ENCODE results near the gene SBF2.

The SBF2 gene

DNA sequence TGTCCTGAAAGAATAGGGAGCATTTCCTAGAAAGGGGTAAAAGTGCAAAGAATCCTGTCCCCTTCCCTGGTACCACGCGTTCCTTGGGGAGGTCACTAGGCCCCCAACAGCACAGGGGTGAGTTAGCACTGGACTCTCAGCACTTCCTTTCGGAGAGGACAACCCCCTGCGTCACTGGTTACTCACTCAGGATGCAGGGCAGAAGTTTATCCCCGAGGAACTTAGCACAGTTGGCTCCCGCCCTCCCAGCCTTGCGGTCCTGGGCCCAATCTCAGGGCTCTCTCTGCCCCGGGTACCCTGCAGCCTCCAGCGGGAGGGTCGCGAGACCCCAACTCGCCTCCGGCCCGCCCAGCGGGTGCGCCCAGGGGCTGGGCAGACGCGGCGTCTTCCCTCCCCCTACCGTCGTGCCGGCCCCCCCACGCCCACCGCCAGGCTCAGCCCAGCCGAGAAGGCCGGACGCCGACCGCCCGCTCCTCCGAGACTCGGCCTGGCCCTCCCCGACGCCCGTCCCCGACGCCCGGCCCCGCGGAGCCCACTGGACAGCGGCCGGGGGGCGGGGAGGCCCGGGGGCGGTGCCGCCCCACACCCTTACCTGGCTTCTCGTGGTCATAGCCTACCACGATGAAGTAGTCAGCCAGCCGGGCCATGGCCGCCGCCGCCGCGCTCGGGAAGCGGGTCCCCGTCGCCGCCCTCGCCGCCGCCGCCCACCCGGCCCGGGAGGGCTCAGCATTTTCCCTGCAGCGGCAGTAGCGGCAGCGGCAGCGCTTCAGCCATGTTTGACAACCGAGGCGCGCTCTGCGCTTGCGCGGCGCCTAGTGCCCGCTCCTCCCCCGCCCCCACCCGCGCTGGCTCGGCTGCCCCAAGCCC lies at the start of gene SBF2:
Gene SBF2 (minus strand): TSS at position 797 of the 867 bp plus-strand sequence. CDS start 150 bp downstream, at position 647.
- peak in 48 of 51 donors; percentile 25 to 90 (median 75) for DNase-seq

DNA sequence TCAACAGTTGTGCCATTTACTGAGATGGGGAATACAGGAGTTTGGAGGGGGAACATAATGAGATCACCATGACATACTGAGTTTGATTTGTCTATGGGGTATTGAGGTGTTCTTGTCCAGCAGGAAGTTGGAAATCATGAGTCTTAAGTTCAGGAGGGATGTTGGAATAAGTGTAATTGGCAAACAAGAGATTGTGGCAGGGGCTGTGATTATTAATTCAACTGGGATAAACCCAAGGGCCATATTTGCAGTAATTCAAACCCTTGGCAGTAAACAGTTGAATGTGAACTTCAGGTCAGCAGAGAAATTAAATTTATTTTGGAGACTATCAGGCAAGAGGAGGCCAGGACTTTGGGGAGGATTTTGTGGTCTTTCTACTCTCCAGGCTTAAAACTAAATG lies 44.3 kb upstream of the SBF2 start:
- no peak for DNase-seq

DNA sequence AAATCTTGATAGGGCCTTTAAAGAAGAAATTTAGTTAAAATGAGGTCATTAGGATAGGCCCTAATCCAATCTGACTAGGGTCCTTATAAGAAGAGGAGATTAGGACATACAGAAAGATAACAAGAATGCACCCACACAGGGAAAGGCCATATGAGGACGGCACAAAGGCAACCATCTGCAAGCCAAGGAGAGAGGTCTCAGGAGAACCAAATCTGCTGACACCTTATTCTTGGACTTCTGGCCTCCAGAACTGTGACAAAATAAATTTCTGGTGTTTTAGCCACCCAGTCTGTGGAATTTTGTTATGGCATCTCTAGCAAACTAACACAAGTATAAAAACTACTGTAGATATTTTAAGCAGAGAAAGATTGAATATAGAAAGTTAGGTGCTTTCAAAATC lies 39.5 kb upstream of the SBF2 start:
- DNase-seq = no peak

DNA sequence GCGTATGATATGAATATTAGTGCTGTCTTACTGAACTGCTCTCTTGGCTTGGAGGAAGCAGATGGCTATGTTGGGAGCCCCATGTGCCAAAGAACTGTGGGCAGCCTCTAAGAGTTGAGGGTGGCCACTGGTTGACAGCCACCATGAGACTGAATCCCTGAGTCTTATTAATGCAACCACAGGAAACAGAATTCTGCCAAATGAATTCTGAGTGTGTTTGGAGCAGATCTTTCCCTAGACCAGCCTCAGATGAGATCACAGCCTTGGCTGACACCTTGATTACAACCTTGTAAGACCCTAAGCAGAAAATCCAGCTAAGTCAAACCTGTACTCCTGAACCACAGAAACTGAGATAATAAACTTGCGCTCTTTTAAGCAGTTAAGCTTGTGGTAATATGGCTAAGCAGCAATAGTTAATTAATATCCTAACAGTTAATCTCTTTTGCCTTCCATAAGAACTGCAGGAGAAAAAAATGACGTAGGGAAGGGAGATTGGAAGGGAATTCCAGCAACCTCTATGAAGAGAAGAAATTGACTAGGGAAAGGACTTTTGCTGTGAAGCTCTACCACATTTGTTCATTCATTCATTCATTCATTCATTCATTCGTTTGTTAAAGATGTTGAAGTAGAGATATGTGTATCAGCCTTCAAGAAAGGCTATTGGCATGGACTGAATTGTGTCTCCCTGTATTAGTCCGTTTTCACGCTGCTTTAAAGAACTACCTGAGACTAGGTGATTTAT lies 37.7 kb upstream of the SBF2 start:
- no peak for DNase-seq

DNA sequence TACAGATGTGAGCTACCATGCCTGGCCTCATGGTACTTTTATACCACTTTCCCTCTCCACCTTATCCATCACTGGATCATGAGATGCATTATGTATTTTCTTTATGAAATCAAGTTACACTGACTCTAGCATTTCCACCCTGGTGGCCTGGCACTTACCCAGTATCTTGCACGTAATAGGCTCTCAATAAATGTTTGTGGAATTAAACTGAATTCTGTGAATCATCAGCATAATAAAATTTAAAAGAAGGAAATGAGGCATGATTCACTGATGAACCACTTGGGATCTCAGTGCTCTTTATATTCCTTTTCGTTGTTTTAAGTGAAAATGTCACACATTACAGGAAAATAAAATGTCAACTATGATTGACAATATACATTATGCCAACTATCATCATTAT lies 35.9 kb upstream of the SBF2 start:
- DNase-seq = no peak

DNA sequence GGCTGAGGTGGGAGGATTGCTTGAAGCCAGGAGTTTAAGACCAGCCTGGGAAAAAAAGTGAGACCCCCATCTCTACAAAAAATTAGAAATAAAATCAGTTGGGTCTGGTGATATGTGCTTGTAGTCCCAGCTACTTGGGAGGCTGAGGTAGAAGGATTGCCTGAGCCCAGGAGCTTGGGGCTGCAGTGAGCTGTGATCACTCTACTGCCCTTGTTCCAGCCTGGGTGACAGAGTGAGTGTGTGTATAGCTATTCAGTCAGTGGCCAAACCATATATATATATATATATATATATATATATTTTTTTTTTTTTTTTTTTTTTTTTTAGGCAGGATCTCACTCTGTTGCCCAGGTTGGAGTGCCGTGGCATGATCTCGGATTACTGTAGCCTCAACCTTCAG lies 35.3 kb upstream of the SBF2 start:
- no peak for DNase-seq

DNA sequence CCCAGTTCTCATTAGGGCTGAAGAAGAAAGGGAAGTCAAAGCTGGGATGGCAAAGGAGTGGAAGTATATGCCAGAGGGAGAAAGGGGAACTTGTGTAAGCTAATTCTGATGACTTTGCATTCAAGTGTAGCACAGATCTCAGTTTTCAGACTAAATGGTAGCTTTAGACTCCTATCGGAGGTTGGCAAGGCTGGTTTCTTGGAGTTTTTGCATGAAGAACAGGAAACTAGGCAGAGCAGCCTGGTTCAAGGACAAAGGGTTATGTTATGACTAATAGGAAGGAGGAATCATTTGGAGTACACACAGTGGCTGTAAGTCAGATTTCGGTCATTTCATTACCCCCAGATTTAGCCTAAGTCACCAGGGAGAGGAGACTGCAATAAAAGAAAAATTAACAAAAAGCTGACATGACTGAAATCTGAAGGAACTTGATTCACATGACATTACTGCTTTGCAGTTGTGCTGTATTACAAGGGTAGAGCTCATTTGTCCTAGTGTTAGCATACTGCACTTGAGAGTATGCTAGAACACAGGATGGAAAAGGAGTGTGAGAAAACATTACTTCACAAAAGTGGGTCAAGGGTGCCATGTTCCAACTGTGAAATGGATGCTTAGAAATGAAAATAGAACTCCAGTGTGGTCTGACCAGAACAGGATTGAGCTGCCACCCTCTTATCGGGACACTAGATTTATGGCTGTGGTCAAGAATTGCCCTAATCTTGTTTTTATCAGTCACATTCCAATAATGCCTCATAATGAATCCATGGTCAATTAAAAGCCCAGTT lies 34.5 kb upstream of the SBF2 start:
- peak in 1 of 51 donors; percentile 18 for DNase-seq

DNA sequence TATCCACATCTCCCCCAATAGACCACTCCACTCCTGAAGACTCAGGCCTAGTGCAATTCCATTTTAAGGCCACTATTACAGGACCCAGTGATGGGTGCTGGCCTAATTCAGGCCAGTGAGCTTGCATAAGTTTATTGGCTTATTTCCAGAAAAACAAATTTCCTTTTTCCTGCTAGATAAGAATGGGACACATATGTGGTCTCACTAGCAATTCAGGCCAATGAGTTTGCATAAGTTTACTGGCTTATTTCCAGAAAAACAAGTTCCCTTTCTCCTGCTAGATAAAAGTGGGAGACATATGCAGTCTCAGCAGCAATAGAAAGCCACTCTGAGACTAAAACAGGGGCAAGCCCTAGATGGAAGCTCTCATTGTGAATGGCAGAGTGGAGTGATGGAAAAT lies 33.2 kb upstream of the SBF2 start:
- DNase-seq = no peak

DNA sequence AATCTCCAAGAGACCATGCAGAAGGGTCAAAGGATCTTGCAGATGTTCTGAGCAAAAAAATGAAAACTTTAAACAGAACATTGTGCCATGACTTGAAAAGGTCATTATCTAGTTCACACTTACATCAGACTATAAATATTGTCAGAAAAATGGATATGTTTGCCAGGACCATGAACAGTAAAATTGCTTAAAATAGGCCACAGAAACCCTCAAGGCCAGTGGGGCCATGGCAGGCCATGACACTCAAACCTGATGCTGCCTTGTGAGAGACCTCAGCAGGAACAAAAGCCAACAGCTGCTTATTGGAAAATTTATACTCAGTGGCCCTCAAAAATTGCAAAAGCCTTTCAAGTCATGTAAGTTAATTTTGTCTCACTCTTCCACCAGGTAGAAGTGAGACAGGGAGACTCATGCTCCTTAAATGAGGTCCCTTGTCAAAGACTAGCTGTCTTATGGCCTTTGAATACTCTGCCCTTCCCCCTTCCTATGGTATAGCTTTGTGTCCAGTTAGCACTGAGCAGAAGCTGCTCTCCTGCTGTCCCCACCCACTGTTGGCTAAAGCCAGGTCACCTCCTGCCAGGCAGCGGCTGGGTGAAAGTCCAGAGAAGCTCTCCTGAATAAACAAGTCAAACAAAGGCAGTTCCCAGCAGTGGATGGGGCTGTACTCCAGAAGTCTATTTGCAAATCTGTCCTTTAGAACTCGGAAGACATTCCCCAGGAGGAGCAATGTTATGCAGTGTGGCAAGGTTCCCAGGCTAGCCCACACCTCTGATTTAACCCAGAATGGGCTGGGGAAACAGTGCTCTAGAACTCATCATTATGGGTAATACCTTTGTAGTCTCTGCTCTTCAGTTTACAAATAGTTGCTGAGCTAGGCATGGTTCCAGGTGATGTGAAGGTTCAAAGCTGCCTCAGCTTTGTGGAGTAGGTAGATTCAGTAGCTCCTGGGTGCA lies 32.3 kb upstream of the SBF2 start:
- DNase-seq = peak in 10 of 51 donors; percentile 11 to 39 (median 22)

DNA sequence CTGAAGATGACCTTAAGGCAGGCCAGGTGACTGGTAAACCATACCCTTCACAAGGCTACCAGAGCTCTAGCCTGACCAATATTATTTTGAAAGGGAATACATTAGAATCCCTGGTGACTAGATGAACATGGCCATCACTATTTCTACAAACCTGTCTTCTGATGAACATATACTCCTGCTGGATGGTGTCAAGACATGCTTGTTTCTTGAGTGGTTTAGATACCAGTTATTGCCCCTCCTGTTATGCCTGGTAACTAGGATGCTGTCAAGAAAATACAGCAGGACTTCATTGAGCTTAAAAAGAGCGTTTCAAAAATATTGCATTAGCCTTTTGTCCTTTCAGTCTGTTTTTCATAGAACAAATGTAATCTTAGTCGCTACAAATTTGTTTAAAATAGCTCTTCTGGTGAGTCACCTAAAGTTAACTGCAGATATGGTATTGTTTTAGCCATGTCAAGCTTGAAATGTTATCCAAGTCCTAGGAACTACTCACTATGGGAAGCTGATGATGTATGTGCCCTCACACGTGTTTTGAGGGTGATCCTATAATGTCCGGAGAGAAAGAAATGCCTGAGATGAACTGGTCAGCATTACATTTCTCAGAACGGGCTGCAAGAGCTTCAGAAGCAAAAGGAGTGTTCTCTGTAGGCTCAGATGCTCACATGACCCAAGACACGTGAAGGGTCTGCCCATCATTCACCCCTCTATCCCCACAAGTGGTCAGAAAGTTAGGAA lies 31.4 kb upstream of the SBF2 start:
- DNase-seq = no peak

DNA sequence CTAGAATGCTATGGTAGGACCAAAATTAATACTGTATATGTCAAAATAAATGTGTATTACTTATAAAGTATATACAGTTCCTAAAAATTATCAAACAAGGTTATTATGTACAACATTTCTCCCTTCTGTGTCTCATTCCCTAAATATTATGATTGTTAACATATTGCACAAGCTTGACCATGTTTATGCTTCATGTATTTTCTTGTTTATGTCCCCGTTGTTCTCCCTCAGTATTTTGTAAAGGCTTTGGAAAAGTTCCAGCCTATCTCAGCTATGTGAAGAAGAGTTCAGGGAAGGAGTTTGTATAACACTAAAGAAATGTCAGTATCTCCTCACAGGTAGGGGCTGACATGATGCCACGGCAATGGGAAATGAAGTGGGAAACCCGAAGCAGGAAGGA lies 30.5 kb upstream of the SBF2 start:
- no peak for DNase-seq

DNA sequence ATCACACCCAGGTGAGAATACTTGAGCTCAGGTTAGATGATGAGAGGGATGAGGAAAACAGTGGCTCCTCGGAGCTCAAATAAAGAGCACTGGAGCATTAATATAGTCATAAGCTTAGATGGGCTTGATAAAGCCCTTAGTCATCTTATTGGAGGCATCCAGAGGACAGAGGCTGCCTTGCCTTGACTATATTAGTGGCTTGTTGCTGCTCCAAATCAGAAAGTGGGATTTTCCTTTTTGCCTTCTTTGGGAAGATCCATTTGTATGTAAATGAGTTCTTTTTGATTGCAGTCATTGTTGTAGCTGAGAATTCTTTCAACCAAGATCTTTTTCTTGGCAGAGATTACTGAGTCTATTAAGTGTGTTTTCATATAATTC lies 29.8 kb upstream of the SBF2 start:
- DNase-seq = no peak

DNA sequence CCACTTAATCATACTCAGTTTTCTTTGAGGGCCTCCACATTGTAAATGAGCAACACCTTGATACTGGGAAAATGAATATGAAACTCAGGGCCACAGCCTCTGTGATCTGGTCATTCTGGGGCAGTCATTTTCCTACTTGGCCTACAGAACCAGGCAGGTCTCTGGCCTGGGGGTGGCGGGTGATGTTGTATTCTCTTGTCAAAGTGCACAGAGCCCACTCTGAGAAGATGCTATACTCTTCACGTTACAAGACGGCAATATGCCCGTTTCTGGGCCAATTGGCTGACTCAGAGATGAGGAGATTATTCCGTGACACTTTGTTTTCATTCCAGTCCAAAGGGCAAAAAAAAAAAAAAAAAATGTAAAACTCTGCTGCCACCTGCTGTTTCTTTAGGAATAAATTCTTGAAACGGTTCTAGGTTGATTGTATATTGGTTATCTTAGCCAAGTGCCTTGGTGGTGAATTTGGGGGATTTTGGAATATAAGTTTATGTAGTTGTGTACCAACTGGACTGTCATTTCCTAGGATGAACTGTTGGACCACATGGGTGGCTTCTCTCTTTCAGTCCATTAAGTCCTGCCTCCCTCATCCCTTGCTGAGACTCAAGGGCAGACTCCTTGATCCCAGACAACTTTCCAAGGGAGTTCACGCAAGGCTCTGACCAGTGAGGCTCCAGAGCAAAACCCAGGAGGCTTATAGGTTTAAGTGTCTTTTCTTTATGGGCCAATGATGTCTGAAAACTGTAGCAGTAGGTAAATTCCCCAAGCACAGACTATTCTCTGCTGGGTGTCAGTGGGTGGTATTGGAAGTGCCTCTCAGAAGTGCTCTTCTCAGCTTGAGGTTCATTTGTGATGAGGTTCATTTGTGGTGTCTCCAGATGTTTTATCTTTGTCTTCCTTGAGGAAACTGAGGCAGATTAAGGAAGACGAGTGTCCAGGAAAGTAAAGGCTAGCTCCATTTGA lies 29.1 kb upstream of the SBF2 start:
- DNase-seq = peak in 8 of 51 donors; percentile 5 to 35 (median 17)

DNA sequence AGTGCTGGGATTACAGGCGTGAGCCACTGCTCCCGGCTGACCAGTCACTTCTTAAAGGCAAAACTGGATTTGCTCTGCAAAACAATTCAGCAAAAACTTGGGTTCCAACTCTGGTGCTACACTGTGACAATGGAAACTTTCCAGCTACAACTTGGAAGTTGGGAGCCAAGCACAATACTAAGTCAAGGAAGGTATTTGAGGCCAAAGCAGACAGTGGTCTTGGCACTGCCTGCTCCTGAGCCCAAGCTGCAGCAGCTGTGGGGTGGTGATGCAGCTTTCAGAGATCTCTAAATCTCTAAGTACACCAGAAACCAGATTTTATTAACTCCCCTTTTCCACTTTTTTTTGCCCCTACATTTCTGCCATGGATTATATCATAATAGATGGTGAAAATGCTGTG lies 28.4 kb upstream of the SBF2 start:
- DNase-seq = no peak

DNA sequence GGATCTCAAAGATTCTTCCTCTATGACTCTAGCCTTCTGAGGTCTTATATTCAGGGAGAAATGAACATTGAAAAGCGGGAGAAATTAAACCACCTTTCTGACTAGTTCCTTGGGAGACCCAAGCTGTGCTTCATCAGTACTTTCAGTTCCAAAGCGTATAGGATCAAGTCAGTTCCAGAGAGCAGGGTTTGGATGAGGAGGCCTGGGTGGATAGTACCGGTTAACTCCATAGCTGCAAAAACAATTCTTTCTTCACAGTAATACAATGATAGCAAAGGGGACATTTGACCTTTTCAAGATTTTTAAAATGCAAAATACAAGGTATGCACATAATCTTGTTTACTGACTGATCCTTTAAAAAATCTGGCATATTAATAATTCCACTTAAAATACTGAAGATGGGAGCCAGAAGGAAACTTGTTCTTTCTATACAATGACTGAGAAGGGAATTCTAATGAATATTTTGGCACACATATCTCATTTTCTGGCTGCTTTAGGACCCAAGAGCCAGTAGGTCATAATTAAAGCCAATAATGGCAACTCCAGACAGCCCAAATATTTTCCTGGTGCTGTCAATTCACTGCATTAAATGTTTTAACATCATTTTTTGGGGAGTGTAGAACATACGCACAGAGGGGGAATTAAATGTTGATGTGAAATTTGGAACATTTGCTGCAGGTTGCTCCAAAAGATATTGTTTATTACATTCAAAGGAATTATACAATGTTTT lies 26.9 kb upstream of the SBF2 start:
- no peak for DNase-seq

DNA sequence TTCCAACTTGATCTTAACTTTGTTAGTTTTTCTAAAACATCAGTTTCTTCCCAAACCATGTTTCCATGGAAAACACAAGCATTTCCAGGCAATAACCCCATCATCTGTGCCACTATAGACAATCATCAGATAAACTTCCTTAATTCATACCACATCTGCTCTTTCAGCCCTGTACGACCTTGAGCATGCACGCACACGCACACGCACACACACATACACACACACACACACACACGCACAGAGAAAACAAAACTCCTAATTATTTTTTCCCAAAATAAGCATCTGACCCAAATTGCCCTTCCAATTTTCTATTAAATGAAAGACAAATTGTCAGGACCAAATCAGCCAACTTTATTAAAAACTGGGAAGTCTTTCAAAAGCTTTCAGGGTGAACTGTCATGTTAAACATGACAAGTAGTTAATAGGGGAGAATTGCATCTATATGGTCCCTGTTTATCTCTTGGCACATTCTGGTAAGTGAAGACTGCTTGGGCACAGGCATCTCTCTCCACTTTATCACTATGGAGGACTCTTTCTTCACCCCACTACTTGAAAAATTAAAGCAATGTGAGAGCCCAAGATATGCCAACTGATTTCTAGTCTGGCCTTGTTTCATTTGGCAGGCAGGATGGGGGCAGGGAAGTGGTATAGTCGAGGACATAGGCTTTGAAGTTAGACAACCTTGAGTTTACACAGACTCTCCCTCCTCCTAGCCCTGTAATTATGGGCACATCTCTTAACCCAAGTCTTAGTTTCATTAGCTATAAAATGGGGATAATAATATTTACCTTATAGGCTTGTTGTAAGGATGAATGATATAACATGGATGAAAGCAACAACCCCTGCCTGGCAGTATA lies 25.9 kb upstream of the SBF2 start:
- DNase-seq = no peak

DNA sequence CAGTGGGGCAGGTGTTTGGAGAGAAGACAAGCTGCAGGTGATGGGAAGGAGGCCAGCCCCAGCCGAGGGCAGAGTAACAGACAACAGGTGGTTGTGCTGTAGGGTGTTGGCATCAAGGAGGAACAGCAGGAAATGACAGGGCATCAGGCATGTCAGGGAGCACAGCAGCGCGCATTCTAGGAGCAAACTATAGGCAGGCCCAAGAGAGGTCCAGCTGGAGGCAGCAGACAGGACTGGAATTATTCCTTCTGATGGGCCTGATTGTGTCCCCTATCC lies 24.4 kb upstream of the SBF2 start:
- no peak for DNase-seq
